ENCODE data around the gene PSMA5.

- TF ChIP-seq ZBTB7A (CRISPR knock-in tag; IDR thresholded peaks at IDR 0.05) (no peak), SRF (IDR thresholded peaks at IDR 0.05; ENCODE audit: low read depth, low read length) (no peak), POLR2A (IDR thresholded peaks at IDR 0.05; ENCODE audit: insufficient read depth in 1 of 2, low read depth in 2 of 2, low read length in 2 of 2) (no peak), MXI1 (IDR thresholded peaks at IDR 0.05; ENCODE audit: borderline replicate concordance, low read depth, low read length) (no peak), ZNF274 (CRISPR knock-in tag; IDR thresholded peaks at IDR 0.05) (no peak), YY1 (IDR thresholded peaks at IDR 0.05; ENCODE audit: insufficient read depth, insufficient replicate concordance, low read depth, low read length) (no peak), GRHL1 (CRISPR knock-in tag; conservative IDR thresholded peaks at IDR 0.05) (no peak), TCF7 (IDR thresholded peaks at IDR 0.05; ENCODE audit: low read depth) (peak; percentile 67)
Observed at GRCh38 chr1:109441069-109441468, 14.8 kb upstream of the PSMA5 start.
